Upper lobe of left lung (tissue), 4 donors: Measurements from ENCODE around the gene PAWR.

Source experiments
- CTCF ChIP-seq, 6 experiments: fragments of 450-650 bp in 4 of 6; fragments of 200-600 bp in 2 of 6; sonication (generic) in 2 of 6; IDR thresholded peaks; one replicate each; pipeline ENCODE4 v1.5.1; 2016 to 2019; ENCODE audit warnings: antibody characterized with exemption in 6 of 6
- EP300 ChIP-seq, 4 donors: sonication (generic); formaldehyde crosslinking; IDR thresholded peaks; one replicate each; pipeline ENCODE4 v1.5.1; 2017; ENCODE audit warnings: antibody characterized with exemption in 4 of 4, control low read depth in 2 of 4
- POLR2A ChIP-seq, 4 donors: fragments of 450-650 bp; IDR thresholded peaks; one replicate each; pipeline ENCODE4 v1.5.1; 2016 to 2017; ENCODE audit warnings: antibody characterized with exemption in 4 of 4, mild to moderate bottlenecking in 2 of 4
- POLR2AphosphoS5 ChIP-seq, 2 donors: sonication (generic); formaldehyde crosslinking; IDR thresholded peaks; one replicate each; pipeline ENCODE4 v1.5.1; 2017; ENCODE audit warnings: antibody characterized with exemption in 2 of 2

- TF ChIP-seq CTCF (IDR thresholded peaks at IDR 0.05) (no peak), POLR2AphosphoS5 (IDR thresholded peaks at IDR 0.05) (no peak), POLR2A (IDR thresholded peaks at IDR 0.05) (no peak), EP300 (IDR thresholded peaks at IDR 0.05) (no peak)
Observed at GRCh38 chr12:79629561-79629960, 61.2 kb downstream of the PAWR start.
